ENCODE data around the gene GCNA. TPM values are rescaled to one million over a fixed set of nuclear protein-coding genes. Genes with fewer than 3 reads are reported as not detected.

Gene GCNA
- total and polyA plus RNA-seq, 7 donors: 0.98 to 9.1 (median 3.7) TPM

GRCh38 chrX:71533516-71533850 lies 44.8 kb upstream of the GCNA start:
- 0 to 21% (median 0%) methylated on average over 11 to 12 of the region's 12 CpGs for WGBS, 3 donors
- no peak for TF ChIP-seq CTCF (IDR thresholded peaks at IDR 0.05)
- Histone ChIP-seq H3K4me1 (peaks cover 12% of the 10 kb centered on the region), H3K9me3 (no peaks in the 10 kb centered on the region), H3K27me3 (ENCODE audit: insufficient read depth in 3 of 3, low read length in 2 of 3) (no peaks in the 10 kb centered on the region), H3K27ac (peak overlapping the region; percentile 91), H3K4me3 (peak overlapping the region; percentile 82), H3K36me3 (ENCODE audit: insufficient read depth in 1 of 2, low read depth in 1 of 2) (peaks cover 0 to 8% of the 10 kb centered on the region in 2 donors)
- DNase-seq: no peak
- intact Hi-C loops (cut with DNase I): no loop called here
- peak; percentile 28 to 41 (median 33) for ATAC-seq

GRCh38 chrX:71533851-71534561 lies 44.2 kb upstream of the GCNA start:
- Histone ChIP-seq H3K27me3 (ENCODE audit: insufficient read depth in 3 of 3, low read length in 2 of 3) (no peaks in the 10 kb centered on the region), H3K4me3 (peak overlapping the region; percentile 82), H3K27ac (peak overlapping the region; percentile 91), H3K4me1 (peaks cover 13% of the 10 kb centered on the region), H3K36me3 (ENCODE audit: insufficient read depth in 1 of 2, low read depth in 1 of 2) (peaks cover 0 to 8% of the 10 kb centered on the region in 2 donors), H3K9me3 (no peaks in the 10 kb centered on the region)
- intact Hi-C loops (cut with DNase I): no loop called here
- DNase-seq (peak in 1 of 2 donors; percentile 67), ATAC-seq (peak; percentile 24 to 42 (median 27))
- WGBS, 3 donors: 0 to 22% (median 0%) methylated on average over 28 to 31 of the region's 31 CpGs
- no peak for TF ChIP-seq CTCF (IDR thresholded peaks at IDR 0.05)

- no peak for ATAC-seq
- peaks cover 19% of the 10 kb centered on the region for H3K4me1 ChIP-seq
- H3K27ac ChIP-seq: peak overlapping the region; percentile 91
- 0 to 27% (median 1%) methylated on average over 9 of the region's 9 CpGs for WGBS, 3 donors
- intact Hi-C loops (cut with DNase I): no loop called here
- no peaks in the 10 kb centered on the region for H3K27me3 ChIP-seq (ENCODE audit: insufficient read depth in 3 of 3, low read length in 2 of 3)
- H3K36me3 ChIP-seq (ENCODE audit: insufficient read depth in 1 of 2, low read depth in 1 of 2): peaks cover 0 to 8% of the 10 kb centered on the region in 2 donors
- no peak for TF ChIP-seq CTCF (IDR thresholded peaks at IDR 0.05)
- H3K4me3 ChIP-seq: peak overlapping the region; percentile 82
- DNase-seq: no peak
- H3K9me3 ChIP-seq: no peaks in the 10 kb centered on the region
These were observed 43.3 kb upstream of the GCNA start for GRCh38 chrX:71534773-71535544.

GRCh38 chrX:71536285-71536684 lies 42.0 kb upstream of the GCNA start:
- DNase-seq (no peak), ATAC-seq (no peak)
- TF ChIP-seq CTCF (IDR thresholded peaks at IDR 0.05): no peak
- Histone ChIP-seq H3K4me1 (peaks cover 19% of the 10 kb centered on the region), H3K27me3 (ENCODE audit: insufficient read depth in 3 of 3, low read length in 2 of 3) (no peaks in the 10 kb centered on the region), H3K4me3 (peak overlapping the region; percentile 82), H3K36me3 (ENCODE audit: insufficient read depth in 1 of 2, low read depth in 1 of 2) (peaks cover 0 to 8% of the 10 kb centered on the region in 2 donors), H3K27ac (peak overlapping the region; percentile 91), H3K9me3 (no peaks in the 10 kb centered on the region)
- 5 to 47% (median 12%) methylated on average over 5 of the region's 5 CpGs for WGBS, 3 donors
- intact Hi-C loops (cut with DNase I): no loop called here
